Measurements from ENCODE around the gene NABP1. TPM values are rescaled to one million over a fixed set of nuclear protein-coding genes. Genes with fewer than 3 reads are reported as not detected.
A peak's percentile ranks its signal among the peaks of the same experiment; 100 is the strongest.

NABP1 gene, protein sequence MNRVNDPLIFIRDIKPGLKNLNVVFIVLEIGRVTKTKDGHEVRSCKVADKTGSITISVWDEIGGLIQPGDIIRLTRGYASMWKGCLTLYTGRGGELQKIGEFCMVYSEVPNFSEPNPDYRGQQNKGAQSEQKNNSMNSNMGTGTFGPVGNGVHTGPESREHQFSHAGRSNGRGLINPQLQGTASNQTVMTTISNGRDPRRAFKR
- total RNA-seq (100 to 1,000 TPM; 107 to 111 TPM), polyA plus RNA-seq (10 to 100 TPM; 14.6 to 22.4 TPM)

DNA sequence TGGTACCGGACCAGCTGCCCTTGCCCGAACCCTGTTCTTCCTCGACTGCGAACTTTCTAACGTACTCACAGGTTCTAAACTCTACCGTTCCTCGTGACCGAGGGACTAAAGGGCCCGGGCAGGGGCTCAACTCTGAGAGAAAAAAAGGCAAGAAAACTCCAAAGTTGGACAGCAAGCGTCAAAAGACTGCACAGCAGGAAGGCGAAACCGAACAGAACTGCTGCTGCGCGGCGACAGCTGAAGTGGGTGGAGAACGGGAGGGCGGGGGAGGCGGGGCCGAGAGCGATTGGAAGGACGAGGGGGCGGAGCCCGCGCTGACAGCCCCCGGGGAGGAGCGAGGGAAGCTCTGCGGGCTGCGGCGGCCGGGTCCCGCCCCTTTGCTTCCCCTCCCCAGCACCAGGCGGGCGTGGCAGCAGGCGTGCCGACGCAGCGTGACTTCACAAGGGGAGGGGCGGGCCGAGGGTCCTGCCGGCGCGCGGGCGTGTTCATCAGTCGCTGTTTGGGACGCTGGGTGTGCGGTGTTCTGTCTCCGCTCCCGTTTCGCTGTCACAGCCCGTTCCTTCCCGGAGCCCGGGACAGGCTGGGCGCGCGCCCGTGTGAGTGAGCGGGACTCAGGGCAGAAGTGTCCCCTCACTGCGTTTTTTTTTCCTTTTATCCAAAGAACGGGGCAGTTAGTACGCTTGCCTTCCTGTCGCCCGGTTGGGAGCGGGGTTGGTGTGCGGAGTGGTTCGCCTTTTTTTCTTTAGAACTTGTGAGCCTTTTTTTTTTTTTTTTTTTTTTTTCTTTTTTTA is at the start of gene NABP1:
NABP1 (plus strand) TSS at position 491 of the 791 bp plus-strand sequence. CDS start 479 bp downstream, outside the sequence.
- Mint-ChIP-seq H3K36me3 (peaks cover 9 to 27% of the 10 kb centered on the region in 2 donors), H3K27me3 (no peaks in the 10 kb centered on the region), H3K9me3 (peaks cover 0 to 4% (median 0%) of the 10 kb centered on the region in 8 donors), H3K27ac (peak within 1 kb of the TSS; percentile 97 to 100 (median 99)), H3K4me1 (peaks cover 37 to 80% (median 52%) of the 10 kb centered on the region in 4 donors), H3K4me3 (peak within 1 kb of the TSS; percentile 90 to 100 (median 99))
- ChIA-PET POLR2A (ENCODE audit: partially characterized antibody) (interaction anchor here (0.7 to 13.4 kb wide), 41 partner anchors 8 to 1271 kb away, joined by 3 to 602 read pairs (median 6); partner anchors contain the start of genes GLS, NEMP2, STAT1 and STAT4), CTCF (ENCODE audit: partially characterized antibody) (interaction anchor here (1.4 to 5.3 kb wide), 12 partner anchors 12 to 484 kb away, joined by 3 to 46 read pairs (median 6); no protein-coding TSS in a partner anchor)
- Histone ChIP-seq H3K4me3 (ENCODE audit: low read length in 2 of 2) (peak within 1 kb of the TSS; percentile 88 to 97), H3K27me3 (ENCODE audit: insufficient read depth, low read length) (no peaks in the 10 kb centered on the region), H3K4me1 (ENCODE audit: insufficient read depth, low read length) (peaks cover 66% of the 10 kb centered on the region), H3K27ac (ENCODE audit: low read depth, low read length) (peak within 1 kb of the TSS; percentile 93), H3K9me3 (ENCODE audit: control insufficient read depth in 1 of 2, low read length in 2 of 2) (no peaks in the 10 kb centered on the region), H3K36me3 (ENCODE audit: insufficient read depth, low read length) (peaks cover 13% of the 10 kb centered on the region)
- intact Hi-C loops (cut with micrococcal nuclease) = loop anchor here (1.0 to 10.0 kb wide), 11 partner anchors 13 to 1896 kb away; partner anchors contain the start of genes GLS, MFSD6, ORMDL1 and PMS1
- peak; percentile 98 to 99 (median 98) for DNase-seq

GRCh38 chr2:191629001-191629453 is 48.9 kb upstream of the NABP1 start:
- H3K36me3 ChIP-seq (ENCODE audit: insufficient read depth, low read length) = no peaks in the 10 kb centered on the region
- no peaks in the 10 kb centered on the region for H3K36me3 Mint-ChIP-seq
- intact Hi-C loops (cut with micrococcal nuclease) = loop anchor here (1.0 kb wide), 1 partner anchor 12 kb away; no protein-coding TSS in a partner anchor
- H3K27me3 ChIP-seq (ENCODE audit: insufficient read depth, low read length) = no peaks in the 10 kb centered on the region
- H3K27ac Mint-ChIP-seq = peak overlapping the region; percentile 5 to 84 (median 66)
- H3K4me1 Mint-ChIP-seq = peaks cover 33 to 77% (median 53%) of the 10 kb centered on the region in 4 donors
- H3K4me1 ChIP-seq (ENCODE audit: insufficient read depth, low read length) = peaks cover 52% of the 10 kb centered on the region
- H3K9me3 Mint-ChIP-seq = no peaks in the 10 kb centered on the region
- H3K27ac ChIP-seq (ENCODE audit: low read depth, low read length) = no peak overlapping the region
- no peaks in the 10 kb centered on the region for H3K27me3 Mint-ChIP-seq
- peak; percentile 26 to 46 (median 40) for DNase-seq
- POLR2A ChIA-PET (ENCODE audit: partially characterized antibody) = interaction anchor here (0.6 to 17.9 kb wide), 6 partner anchors 9 to 423 kb away, joined by 3 to 602 read pairs (median 10); partner anchors contain the start of gene NABP1
- peak overlapping the region; percentile 52 to 73 (median 64) for H3K4me3 Mint-ChIP-seq
- H3K9me3 ChIP-seq (ENCODE audit: control insufficient read depth in 1 of 2, low read length in 2 of 2) = no peaks in the 10 kb centered on the region
- no peak overlapping the region for H3K4me3 ChIP-seq (ENCODE audit: low read length in 2 of 2)
- CTCF ChIA-PET (ENCODE audit: partially characterized antibody) = interaction anchor here (1.1 to 4.4 kb wide), 9 partner anchors 8 to 533 kb away, joined by 3 to 23 read pairs (median 5); no protein-coding TSS in a partner anchor

DNA sequence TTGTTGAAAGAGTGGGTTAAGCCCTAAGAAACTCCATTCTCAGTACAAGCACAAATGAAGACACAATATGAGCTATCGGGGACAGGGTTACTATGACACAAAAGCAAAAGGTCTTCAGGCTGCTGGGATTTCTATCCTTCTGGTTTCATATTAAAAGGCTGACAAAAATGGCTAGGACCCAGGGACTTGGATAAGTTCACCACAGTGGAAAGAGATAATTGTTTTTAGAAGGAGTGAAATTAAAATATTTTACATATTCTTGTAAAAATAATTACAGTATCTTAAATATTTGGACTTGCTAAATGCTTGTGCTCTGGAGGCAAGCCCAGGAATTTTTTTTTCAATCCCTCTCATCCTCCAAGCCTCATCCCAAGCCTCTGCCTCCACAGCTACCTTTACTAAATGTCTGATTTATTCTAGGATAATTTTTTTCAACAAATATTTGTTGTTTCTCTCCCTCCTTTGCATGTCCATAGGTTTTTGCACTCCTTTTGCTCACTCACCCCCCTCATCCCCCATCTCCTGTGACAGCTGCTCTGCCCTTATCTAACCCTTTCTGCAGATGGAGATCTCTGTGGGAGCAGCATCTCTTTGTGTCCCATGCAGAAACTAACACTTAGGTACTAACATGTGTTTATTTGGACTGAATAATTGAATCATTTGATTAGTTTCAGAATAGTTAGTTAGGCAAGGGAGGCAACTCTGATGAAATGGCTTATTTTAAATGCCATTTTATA is 47.8 kb upstream of the NABP1 start:
- ChIA-PET POLR2A (ENCODE audit: partially characterized antibody) (interaction anchor here (0.7 to 17.9 kb wide), 5 partner anchors 9 to 62 kb away, joined by 3 to 602 read pairs (median 3); partner anchors contain the start of gene NABP1), CTCF (ENCODE audit: partially characterized antibody) (interaction anchor here (0.7 to 4.4 kb wide), 4 partner anchors 7 to 47 kb away, joined by 3 to 23 read pairs (median 4); partner anchors contain the start of gene NABP1)
- H3K4me3 ChIP-seq (ENCODE audit: low read length in 2 of 2) = no peak overlapping the region
- H3K9me3 ChIP-seq (ENCODE audit: control insufficient read depth in 1 of 2, low read length in 2 of 2) = no peaks in the 10 kb centered on the region
- no peak overlapping the region for H3K27ac ChIP-seq (ENCODE audit: low read depth, low read length)
- intact Hi-C loops (cut with micrococcal nuclease) = loop anchor here (1.0 kb wide), 1 partner anchor 13 kb away; no protein-coding TSS in a partner anchor
- H3K27me3 ChIP-seq (ENCODE audit: insufficient read depth, low read length) = no peaks in the 10 kb centered on the region
- Mint-ChIP-seq H3K27ac (peak overlapping the region in 4 of 7 donors; percentile 23 to 77 (median 66)), H3K4me1 (peaks cover 24 to 67% (median 44%) of the 10 kb centered on the region in 4 donors), H3K9me3 (no peaks in the 10 kb centered on the region), H3K27me3 (no peaks in the 10 kb centered on the region), H3K36me3 (no peaks in the 10 kb centered on the region), H3K4me3 (peak overlapping the region in 4 of 8 donors; percentile 0 to 43 (median 22))
- H3K4me1 ChIP-seq (ENCODE audit: insufficient read depth, low read length) = peaks cover 42% of the 10 kb centered on the region
- no peak for DNase-seq
- H3K36me3 ChIP-seq (ENCODE audit: insufficient read depth, low read length) = no peaks in the 10 kb centered on the region

DNA sequence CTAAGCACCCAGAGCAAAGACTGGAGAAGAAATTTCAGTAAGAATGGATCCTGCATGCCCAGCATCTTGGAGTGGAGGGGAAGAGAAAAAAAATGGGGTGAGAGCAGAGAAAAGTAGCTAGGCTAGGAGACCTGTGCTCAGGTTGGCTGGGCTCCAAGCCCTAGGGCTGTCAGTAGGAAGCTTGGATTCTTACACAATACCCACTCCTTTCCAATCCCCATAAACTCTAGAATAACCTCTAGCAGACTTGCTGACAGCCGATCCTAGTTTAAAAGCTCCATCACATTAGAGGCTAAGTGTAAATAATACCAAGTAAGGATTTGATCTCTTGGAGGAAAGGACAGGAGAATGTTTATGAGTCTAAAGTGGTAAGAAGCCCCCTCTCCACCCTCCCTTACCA is 46.2 kb upstream of the NABP1 start:
- CTCF ChIA-PET (ENCODE audit: partially characterized antibody) = interaction anchor here (0.9 to 1.5 kb wide), 3 partner anchors 9 to 14 kb away, joined by 3 to 4 read pairs (median 3); no protein-coding TSS in a partner anchor
- H3K4me1 Mint-ChIP-seq = peaks cover 34 to 67% (median 48%) of the 10 kb centered on the region in 4 donors
- no peak overlapping the region for H3K27ac ChIP-seq (ENCODE audit: low read depth, low read length)
- H3K4me3 ChIP-seq (ENCODE audit: low read length in 2 of 2) = no peak overlapping the region
- POLR2A ChIA-PET (ENCODE audit: partially characterized antibody) = interaction anchor here (0.6 to 17.9 kb wide), 3 partner anchors 13 to 49 kb away, joined by 3 to 602 read pairs (median 6); partner anchors contain the start of gene NABP1
- intact Hi-C loops (cut with micrococcal nuclease) = no loop called here
- DNase-seq = no peak
- no peak overlapping the region for H3K4me3 Mint-ChIP-seq
- no peaks in the 10 kb centered on the region for H3K27me3 ChIP-seq (ENCODE audit: insufficient read depth, low read length)
- no peaks in the 10 kb centered on the region for H3K9me3 Mint-ChIP-seq
- H3K36me3 ChIP-seq (ENCODE audit: insufficient read depth, low read length) = no peaks in the 10 kb centered on the region
- H3K4me1 ChIP-seq (ENCODE audit: insufficient read depth, low read length) = peaks cover 42% of the 10 kb centered on the region
- no peaks in the 10 kb centered on the region for H3K36me3 Mint-ChIP-seq
- H3K9me3 ChIP-seq (ENCODE audit: control insufficient read depth in 1 of 2, low read length in 2 of 2) = no peaks in the 10 kb centered on the region
- H3K27me3 Mint-ChIP-seq = no peaks in the 10 kb centered on the region
- peak overlapping the region in 2 of 7 donors; percentile 17 to 22 for H3K27ac Mint-ChIP-seq

- ChIA-PET CTCF (ENCODE audit: partially characterized antibody) (interaction anchor here (1.0 to 1.5 kb wide), 3 partner anchors 11 to 15 kb away, joined by 3 to 7 read pairs (median 4); no protein-coding TSS in a partner anchor), POLR2A (ENCODE audit: partially characterized antibody) (interaction anchor here (2.1 to 17.9 kb wide), 2 partner anchors 13 to 48 kb away, joined by 6 to 602 read pairs; partner anchors contain the start of gene NABP1)
- Histone ChIP-seq H3K27ac (ENCODE audit: low read depth, low read length) (no peak overlapping the region), H3K4me1 (ENCODE audit: insufficient read depth, low read length) (peaks cover 48% of the 10 kb centered on the region), H3K27me3 (ENCODE audit: insufficient read depth, low read length) (no peaks in the 10 kb centered on the region), H3K4me3 (ENCODE audit: low read length in 2 of 2) (no peak overlapping the region), H3K36me3 (ENCODE audit: insufficient read depth, low read length) (no peaks in the 10 kb centered on the region), H3K9me3 (ENCODE audit: control insufficient read depth in 1 of 2, low read length in 2 of 2) (no peaks in the 10 kb centered on the region)
- no peaks in the 10 kb centered on the region for H3K9me3 Mint-ChIP-seq
- no peaks in the 10 kb centered on the region for H3K36me3 Mint-ChIP-seq
- no peak for DNase-seq
- intact Hi-C loops (cut with micrococcal nuclease) = no loop called here
- no peak overlapping the region for H3K4me3 Mint-ChIP-seq
- no peaks in the 10 kb centered on the region for H3K27me3 Mint-ChIP-seq
- peaks cover 38 to 67% (median 51%) of the 10 kb centered on the region in 4 donors for H3K4me1 Mint-ChIP-seq
- no peak overlapping the region for H3K27ac Mint-ChIP-seq
Measured at GRCh38 chr2:191632426-191632825, 45.5 kb upstream of the NABP1 start.

GRCh38 chr2:191634791-191635190 is 43.1 kb upstream of the NABP1 start:
- Mint-ChIP-seq H3K4me3 (no peak overlapping the region), H3K4me1 (peaks cover 42 to 65% (median 53%) of the 10 kb centered on the region in 4 donors), H3K36me3 (no peaks in the 10 kb centered on the region), H3K9me3 (no peaks in the 10 kb centered on the region), H3K27ac (no peak overlapping the region), H3K27me3 (no peaks in the 10 kb centered on the region)
- intact Hi-C loops (cut with micrococcal nuclease) = no loop called here
- Histone ChIP-seq H3K27ac (ENCODE audit: low read depth, low read length) (no peak overlapping the region), H3K36me3 (ENCODE audit: insufficient read depth, low read length) (no peaks in the 10 kb centered on the region), H3K9me3 (ENCODE audit: control insufficient read depth in 1 of 2, low read length in 2 of 2) (no peaks in the 10 kb centered on the region), H3K27me3 (ENCODE audit: insufficient read depth, low read length) (no peaks in the 10 kb centered on the region), H3K4me1 (ENCODE audit: insufficient read depth, low read length) (peaks cover 57% of the 10 kb centered on the region), H3K4me3 (ENCODE audit: low read length in 2 of 2) (no peak overlapping the region)
- no peak for DNase-seq
- ChIA-PET CTCF (ENCODE audit: partially characterized antibody) (interaction anchor here (0.8 kb wide), 1 partner anchor 42 kb away, joined by 5 read pairs; no protein-coding TSS in a partner anchor), POLR2A (ENCODE audit: partially characterized antibody) (interaction anchor here (4.4 to 4.5 kb wide), 2 partner anchors 16 to 42 kb away, joined by 76 to 194 read pairs; partner anchors contain the start of gene NABP1)

Data from CD4-positive, alpha-beta memory T cell (primary cell).